Thyroid gland (tissue), 4 donors: ENCODE results near the gene KBTBD2.

Source experiments
- POLR2A ChIP-seq, 2 donors: fragments of 450-650 bp; IDR thresholded peaks; one replicate each; pipeline ENCODE4 v1.6.1; 2017; ENCODE audit warnings: antibody characterized with exemption in 2 of 2, mild to moderate bottlenecking in 2 of 2, moderate library complexity in 1 of 2
- TF ChIP-seq, protein P1 (sequence below), 6 experiments: fragments of 200-600 bp in 3 of 6; fragments of 450-650 bp in 3 of 6; sonication (generic) in 3 of 6; IDR thresholded peaks; one replicate each; pipeline ENCODE4 v1.5.1; 2016 to 2019; ENCODE audit warnings: antibody characterized with exemption in 6 of 6, mild to moderate bottlenecking in 2 of 6, inconsistent platforms in 1 of 6, moderate library complexity in 1 of 6

DNA sequence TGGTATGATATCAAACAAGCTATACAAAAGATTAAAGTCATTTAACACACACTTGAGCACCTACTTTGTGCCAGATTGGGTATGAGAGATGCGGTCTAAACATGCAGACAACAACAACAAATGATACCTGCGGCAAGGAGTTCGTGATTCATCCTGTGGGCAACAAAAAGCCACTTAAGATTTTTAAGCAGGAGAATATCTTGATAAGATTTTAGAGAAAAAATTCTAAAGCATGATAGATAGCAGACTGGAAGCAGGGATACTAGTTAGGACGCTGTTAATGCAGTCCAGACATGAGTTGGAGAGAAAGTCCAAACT is 1.6 kb upstream of the KBTBD2 start:
- TF ChIP-seq POLR2A (IDR thresholded peaks at IDR 0.05) = no peak
- TF ChIP-seq, protein P1, sequence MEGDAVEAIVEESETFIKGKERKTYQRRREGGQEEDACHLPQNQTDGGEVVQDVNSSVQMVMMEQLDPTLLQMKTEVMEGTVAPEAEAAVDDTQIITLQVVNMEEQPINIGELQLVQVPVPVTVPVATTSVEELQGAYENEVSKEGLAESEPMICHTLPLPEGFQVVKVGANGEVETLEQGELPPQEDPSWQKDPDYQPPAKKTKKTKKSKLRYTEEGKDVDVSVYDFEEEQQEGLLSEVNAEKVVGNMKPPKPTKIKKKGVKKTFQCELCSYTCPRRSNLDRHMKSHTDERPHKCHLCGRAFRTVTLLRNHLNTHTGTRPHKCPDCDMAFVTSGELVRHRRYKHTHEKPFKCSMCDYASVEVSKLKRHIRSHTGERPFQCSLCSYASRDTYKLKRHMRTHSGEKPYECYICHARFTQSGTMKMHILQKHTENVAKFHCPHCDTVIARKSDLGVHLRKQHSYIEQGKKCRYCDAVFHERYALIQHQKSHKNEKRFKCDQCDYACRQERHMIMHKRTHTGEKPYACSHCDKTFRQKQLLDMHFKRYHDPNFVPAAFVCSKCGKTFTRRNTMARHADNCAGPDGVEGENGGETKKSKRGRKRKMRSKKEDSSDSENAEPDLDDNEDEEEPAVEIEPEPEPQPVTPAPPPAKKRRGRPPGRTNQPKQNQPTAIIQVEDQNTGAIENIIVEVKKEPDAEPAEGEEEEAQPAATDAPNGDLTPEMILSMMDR (IDR thresholded peaks at IDR 0.05) = no peak
